ENCODE data around the gene TRMT1L.

- TF ChIP-seq CTCF (conservative IDR thresholded peaks at IDR 0.05; ENCODE audit: low read depth, low read length) (no peak), EZH2phosphoT487 (IDR thresholded peaks at IDR 0.05; ENCODE audit: borderline replicate concordance, low read length) (no peak)
These were observed 382 bp downstream of the TRMT1L start for GRCh38 chr1:185156288-185156853.
